GM18519 (cell line): Measurements from ENCODE around the gene ZNF468.
"Not testable (repeated sequence)": the region's sequence is repeated elsewhere in the genome, so short reads cannot be mapped to it uniquely, and the experiment has no call there.

ENCODE experiments used
- ATAC-seq: cut with Tn5 transposase; IDR thresholded peaks from one replicate; pipeline ENCODE4 v1.9.1; 2021; ENCODE audit warnings: mild to moderate bottlenecking, moderate library complexity; ENCODE audit not compliant: unreplicated experiment, low FRiP score

Gene ZNF468

DNA sequence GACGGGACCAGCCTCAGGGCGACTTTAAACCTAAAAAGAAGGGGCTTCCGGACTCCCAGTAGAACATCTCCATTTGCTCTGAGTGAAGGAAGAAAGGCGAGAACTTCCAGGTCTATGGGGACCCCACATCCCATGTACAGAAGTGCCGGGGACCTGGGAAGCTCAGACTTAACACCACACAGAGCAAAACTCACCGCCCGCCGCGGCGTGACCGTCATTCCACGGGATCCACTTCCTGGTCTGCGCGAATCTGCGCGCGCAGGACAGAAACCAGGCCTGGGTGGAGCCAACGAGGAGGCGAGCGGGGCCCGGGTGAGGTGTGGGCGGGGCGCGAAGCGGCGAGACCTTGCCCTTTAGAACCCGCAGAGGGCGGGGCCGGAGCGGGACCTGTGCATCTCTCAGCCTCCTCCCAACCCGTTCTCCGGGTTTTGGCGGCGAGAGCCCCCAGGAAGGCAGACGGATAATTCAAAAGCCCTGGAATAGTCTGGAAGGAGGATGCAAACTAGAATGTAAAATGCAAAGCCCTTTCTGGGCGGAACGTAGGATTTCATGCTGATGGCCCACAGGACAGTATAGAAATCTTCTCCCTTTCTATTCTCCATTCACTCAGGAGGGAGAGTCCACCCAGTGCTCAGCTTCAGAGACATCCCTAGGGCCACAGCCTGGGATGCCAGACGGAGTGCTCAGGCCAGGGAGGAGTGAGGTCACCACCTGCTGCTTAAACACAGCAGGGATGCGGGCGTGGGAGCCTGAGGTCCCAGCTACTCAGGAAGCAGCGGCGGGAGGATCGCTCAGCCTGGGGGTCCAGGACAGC lies at the start of gene ZNF468:
TSS of gene ZNF468 (minus strand) at position 242 of the 814 bp plus-strand sequence. CDS start 3,347 bp downstream, outside the sequence.
- ATAC-seq, result peak; percentile 91

- not testable (repeated sequence) for ATAC-seq
Observed at GRCh38 chr19:52904052-52904780, 46.8 kb upstream of the ZNF468 start.

- ATAC-seq, result no peak
Observed at GRCh38 chr19:52901842-52902241, 44.4 kb upstream of the ZNF468 start.

GRCh38 chr19:52898596-52898995 lies 41.2 kb upstream of the ZNF468 start:
- not testable (repeated sequence) for ATAC-seq

DNA sequence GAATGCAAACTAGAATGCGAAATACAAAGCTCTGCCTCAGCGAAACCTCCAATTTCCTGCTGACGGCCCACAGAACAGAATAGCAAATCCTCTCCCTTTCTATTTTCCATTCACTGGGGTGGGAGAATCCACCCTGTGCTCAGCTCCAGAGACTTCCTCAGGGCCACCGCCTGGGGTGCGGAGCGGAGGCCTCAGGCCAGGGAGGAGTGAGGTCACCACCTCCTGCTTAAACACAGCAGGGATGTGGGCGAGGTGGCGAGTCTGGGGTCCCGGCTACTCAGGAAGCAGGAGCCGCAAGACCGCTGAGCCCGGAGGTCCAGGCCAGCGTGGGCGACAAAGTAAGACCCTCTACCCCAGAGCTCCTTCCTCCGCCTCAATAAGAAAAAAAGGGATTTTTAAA lies 40.7 kb upstream of the ZNF468 start:
- ATAC-seq, result no peak

GRCh38 chr19:52897138-52897935 lies 39.9 kb upstream of the ZNF468 start, which contains the start of gene ZNF320:
Gene ZNF320 (minus strand): TSS chr19:52897635. CDS start chr19:52890255, 7,380 bp downstream.
- ATAC-seq, result peak; percentile 75

- ATAC-seq, result no peak
Observed at GRCh38 chr19:52896431-52897137, 39.2 kb upstream of the ZNF468 start.

DNA sequence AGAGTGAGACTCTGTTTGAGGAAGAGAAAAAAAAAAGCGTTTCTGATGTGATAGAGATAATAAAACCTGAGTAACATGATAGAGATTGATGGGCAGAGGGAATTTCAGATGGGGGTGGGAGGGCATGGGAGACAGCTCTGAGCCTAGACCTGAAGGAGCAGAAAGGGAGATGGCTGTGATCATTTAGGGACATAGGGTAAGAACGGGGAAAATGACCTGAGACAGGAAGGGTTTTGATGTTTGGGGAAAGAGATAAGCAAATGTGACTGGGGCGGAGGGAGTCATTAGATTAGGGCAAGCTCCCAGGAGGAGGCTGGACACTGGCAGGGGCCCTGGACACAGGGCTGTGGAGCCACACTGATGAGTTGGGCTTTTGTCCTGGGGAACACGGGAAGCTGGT lies 33.9 kb upstream of the ZNF468 start:
- no peak for ATAC-seq

GRCh38 chr19:52889931-52890330 lies 32.5 kb upstream of the ZNF468 start:
- ATAC-seq, result no peak

DNA sequence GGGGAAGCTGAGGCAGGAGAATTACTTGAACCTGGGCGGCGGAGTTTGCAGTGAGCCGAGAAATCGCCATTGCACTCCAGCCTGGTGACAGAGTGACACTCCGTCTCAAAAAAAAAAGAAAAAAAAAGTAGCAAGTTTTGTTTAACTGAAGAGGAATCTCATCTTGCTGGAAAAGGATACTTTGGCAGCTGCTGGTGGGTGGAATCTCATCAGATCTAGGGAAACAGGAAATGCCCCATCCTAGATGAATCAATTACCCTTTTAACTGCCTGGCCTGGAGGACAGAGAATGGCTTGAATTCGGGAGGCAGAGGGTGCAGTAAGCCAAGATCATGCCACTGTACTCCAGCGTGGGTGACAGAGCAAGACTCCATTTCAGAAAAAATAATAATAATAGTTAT lies 31.7 kb upstream of the ZNF468 start:
- ATAC-seq, result no peak

GRCh38 chr19:52880895-52881389 lies 23.5 kb upstream of the ZNF468 start:
- ATAC-seq, result no peak

- ATAC-seq, result not testable (repeated sequence)
Observed at GRCh38 chr19:52872996-52873395, 15.6 kb upstream of the ZNF468 start.

DNA sequence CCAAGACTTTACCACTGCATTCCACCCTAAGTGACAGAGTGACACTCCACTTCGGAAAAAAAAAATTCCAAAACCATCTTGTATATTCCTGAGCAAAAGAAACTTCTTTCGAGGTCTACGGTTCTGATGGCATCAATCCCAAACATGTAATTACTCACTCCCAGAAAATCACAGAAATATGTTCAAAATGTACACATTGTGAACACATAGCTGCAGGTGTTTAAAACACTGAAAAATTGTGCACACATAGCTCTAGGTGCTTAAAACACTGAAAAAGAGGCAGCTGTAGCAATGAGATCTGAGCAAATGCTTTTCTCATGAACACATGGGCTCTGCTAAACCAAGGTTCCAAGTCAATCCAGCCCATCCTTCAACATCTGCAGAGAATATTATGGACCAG lies 14.0 kb upstream of the ZNF468 start:
- no peak for ATAC-seq

DNA sequence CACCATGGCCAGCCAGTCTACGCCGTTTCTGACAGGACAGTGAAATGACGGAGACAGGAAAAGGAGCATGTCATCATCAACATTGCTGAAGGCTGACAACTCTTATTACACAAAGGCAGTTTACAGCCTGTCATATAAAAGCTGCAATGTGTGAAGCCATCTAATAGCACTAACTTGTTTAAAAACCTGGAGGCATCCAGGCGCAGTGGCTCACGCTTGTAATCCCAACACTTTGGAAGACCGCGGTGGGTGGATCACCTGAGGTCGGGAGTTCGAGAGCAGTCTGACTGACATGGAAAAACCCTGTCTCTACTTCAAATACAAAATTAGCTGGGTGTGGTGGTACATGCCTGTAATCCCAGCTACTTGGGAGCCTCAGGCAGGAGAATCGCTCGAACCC lies 10.6 kb upstream of the ZNF468 start:
- ATAC-seq, result not testable (repeated sequence)

GRCh38 chr19:52856540-52857377 lies 660 bp downstream of the ZNF468 start:
- ATAC-seq, result not testable (repeated sequence)

DNA sequence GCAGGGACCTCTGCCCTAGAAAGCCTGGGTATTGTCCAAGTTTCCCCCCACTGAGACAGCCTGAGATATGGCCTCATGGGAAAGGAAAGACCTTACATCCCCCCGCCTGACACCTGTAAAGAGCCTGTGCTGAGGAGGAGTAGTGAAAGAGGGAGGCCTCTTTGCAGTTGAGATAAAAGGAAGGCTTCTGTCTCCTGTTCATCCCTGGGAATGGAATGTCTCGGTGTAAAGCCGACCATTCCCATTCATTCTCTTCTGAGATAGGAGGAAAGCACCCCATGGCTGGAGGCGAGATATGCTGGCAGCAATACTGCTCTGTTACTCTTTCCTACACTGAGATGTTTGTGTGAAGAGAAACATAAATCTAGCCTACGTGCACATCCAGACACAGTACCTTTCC lies 10.1 kb downstream of the ZNF468 start:
- not testable (repeated sequence) for ATAC-seq

DNA sequence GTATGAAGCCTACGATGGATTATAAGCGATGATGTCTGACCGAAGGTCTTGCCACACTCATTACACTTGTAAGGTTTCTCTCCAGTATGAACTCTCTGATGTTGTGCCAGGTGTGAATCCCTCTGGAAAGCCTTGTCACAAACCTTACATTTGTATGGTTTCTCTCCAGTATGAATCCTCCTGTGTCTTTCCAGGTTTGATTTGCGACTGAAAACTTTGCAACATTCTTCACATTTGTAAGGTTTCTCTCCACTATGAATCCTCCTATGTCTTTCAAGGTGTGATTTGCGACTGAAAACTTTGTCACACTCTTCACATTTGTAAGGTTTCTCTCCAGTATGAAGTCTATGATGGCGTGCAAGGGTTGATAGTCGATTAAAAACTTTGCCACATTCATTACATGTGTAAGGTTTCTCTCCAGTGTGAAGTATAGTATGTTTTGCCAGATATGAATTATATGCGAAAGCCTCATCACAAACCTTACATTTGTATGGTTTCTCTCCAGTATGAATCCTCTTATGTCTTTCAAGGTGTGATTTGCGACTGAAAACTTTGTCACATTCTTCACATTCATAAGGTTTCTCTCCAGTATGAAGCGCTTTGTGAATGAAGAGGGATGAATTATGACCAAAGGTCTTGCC lies 16.5 kb downstream of the ZNF468 start:
- not testable (repeated sequence) for ATAC-seq

DNA sequence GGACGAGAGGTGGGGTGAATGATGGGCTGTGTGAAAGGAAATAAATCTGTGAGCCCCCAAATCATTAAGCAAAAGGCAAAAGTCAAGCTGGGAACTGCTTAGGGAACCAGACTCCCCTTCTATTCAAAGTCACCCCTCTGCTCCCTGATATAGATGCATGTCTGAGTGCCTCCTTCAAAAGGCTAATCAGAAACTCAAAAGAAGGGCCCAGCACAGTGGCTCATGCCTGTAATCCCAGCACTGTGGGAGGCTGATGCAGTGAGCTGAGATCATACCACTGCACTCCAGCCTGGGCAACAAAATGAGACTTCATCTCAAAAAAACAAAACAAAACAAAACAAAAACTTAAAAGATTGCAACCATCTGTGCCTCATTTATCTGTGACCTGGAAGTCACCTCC lies 23.1 kb downstream of the ZNF468 start:
- not testable (repeated sequence) for ATAC-seq

GRCh38 chr19:52833541-52833940 lies 23.9 kb downstream of the ZNF468 start:
- not testable (repeated sequence) for ATAC-seq
